T-cell (primary cell): Measurements from ENCODE around the gene COX8A. TPM values are rescaled to one million over a fixed set of nuclear protein-coding genes. Genes with fewer than 3 reads are reported as not detected.
A peak's percentile ranks its signal among the peaks of the same experiment; 100 is the strongest.

Experiments
- ATAC-seq, 4 experiments: fragments of 200-7000 bp in 3 of 4; fragments of 150-1000 bp in 1 of 4; cut with Tn5 transposase; replicated peaks in 1 of 4; 1 replicate in 3 of 4; 2 replicates in 1 of 4; pipeline ENCODE4 v1.10.0; 2021; ENCODE audit warnings: moderate library complexity in 3 of 4, mild to moderate bottlenecking in 2 of 4, moderate number of reproducible peaks in 1 of 4
- CTCF ChIA-PET, 2 donors: fragments of 300-600 bp; sonication (Branson Sonifier 250); formaldehyde crosslinking; loops; one replicate each; lab custom pipeline; 2022; ENCODE audit warnings: antibody characterized with exemption in 2 of 2; lab: Charles Lee
- POLR2A ChIA-PET, 2 donors: fragments of 300-600 bp; sonication (Branson Sonifier 250); formaldehyde crosslinking; loops; one replicate each; lab custom pipeline; 2022; ENCODE audit warnings: antibody characterized with exemption in 2 of 2; lab: Charles Lee
- DNase-seq, 35 experiments: peaks; one replicate each; pipeline versions ENCODE4 v3.0.0 to v3.0.0-alpha.2; 2013 to 2023
- H3K27ac ChIP-seq: one replicate; pipeline ENCODE4 v1.5.1; 2013; ENCODE audit warnings: low read length
- H3K27me3 ChIP-seq, 2 experiments: replicated peaks in 1 of 2; 1 replicate in 1 of 2; 2 replicates in 1 of 2; pipeline versions ENCODE4 v1.6.1 to v1.7.0; 2013; ENCODE audit warnings: low read length in 1 of 2, mixed read lengths in 1 of 2; ENCODE audit not compliant: control insufficient read depth in 2 of 2, insufficient read depth in 2 of 2; ENCODE audit errors: extremely low read depth in 1 of 2
- H3K36me3 ChIP-seq, 2 donors: 1 replicate in 1 of 2; 2 replicates in 1 of 2; pipeline versions ENCODE4 v1.6.1 to v1.7.0; 2013; ENCODE audit warnings: low read length in 1 of 2; ENCODE audit not compliant: control insufficient read depth in 2 of 2, insufficient read depth in 1 of 2; ENCODE audit errors: extremely low read depth in 1 of 2
- H3K4me1 ChIP-seq, 2 experiments: 1 replicate in 1 of 2; 2 replicates in 1 of 2; pipeline versions ENCODE4 v1.6.1 to v1.7.0; 2013; ENCODE audit warnings: low read length in 2 of 2, mixed read lengths in 1 of 2; ENCODE audit not compliant: insufficient read depth in 2 of 2, control insufficient read depth in 1 of 2; ENCODE audit errors: extremely low read depth in 1 of 2
- H3K4me3 ChIP-seq, 2 donors: 1 replicate in 1 of 2; 2 replicates in 1 of 2; pipeline versions ENCODE4 v1.5.1 to v1.7.0; 2013; ENCODE audit warnings: mild to moderate bottlenecking in 2 of 2, low read length in 1 of 2, moderate library complexity in 1 of 2; ENCODE audit not compliant: control insufficient read depth in 1 of 2; ENCODE audit errors: extremely low read depth in 1 of 2
- H3K9me3 ChIP-seq: 2 replicates; pipeline ENCODE4 v1.7.0; 2013
- H3K27ac Mint-ChIP-seq, 2 donors: one replicate each; pipeline ENCODE4 v1.8.0; 2020 to 2021; ENCODE audit warnings: mild to moderate bottlenecking in 2 of 2, mixed read lengths in 2 of 2
- H3K27me3 Mint-ChIP-seq, 2 donors: one replicate each; pipeline ENCODE4 v1.8.0; 2021 to 2022; ENCODE audit warnings: mixed read lengths in 2 of 2
- H3K36me3 Mint-ChIP-seq: one replicate; pipeline ENCODE4 v1.8.0; 2021; ENCODE audit warnings: mixed read lengths
- H3K4me1 Mint-ChIP-seq, 3 donors: one replicate each; pipeline ENCODE4 v1.8.0; 2020 to 2022; ENCODE audit warnings: mixed read lengths in 3 of 3, mild to moderate bottlenecking in 1 of 3
- H3K4me3 Mint-ChIP-seq, 3 donors: one replicate each; pipeline ENCODE4 v1.8.0; 2020 to 2022; ENCODE audit warnings: mild to moderate bottlenecking in 3 of 3, mixed read lengths in 3 of 3, moderate library complexity in 3 of 3
- H3K9me3 Mint-ChIP-seq, 3 donors: one replicate each; pipeline ENCODE4 v1.8.0; 2020 to 2022; ENCODE audit warnings: mixed read lengths in 3 of 3
- WGBS: methylation state at CpG from one replicate; pipeline ENCODE4 v1.1.5; 2013; ENCODE audit warnings: missing lambda C conversion rate; ENCODE audit not compliant: insufficient coverage; 5-methylcytosine and 5-hydroxymethylcytosine counted together
- total RNA-seq, 35 experiments: library from RNA in 6 of 35; stranded (reverse) in 6 of 35; fragments of 120-200 nt in 1 of 35; gene quantifications; one replicate each; pipeline versions ENCODE4 v1.2.1 to v1.2.4 and lab custom pipeline; 2013 to 2026

Gene COX8A
- total RNA-seq, 5 donors from 2014 or later (not counting 1 experiment from before 2014, with no cell fraction given): 108 to 152 (median 125) TPM

- Mint-ChIP-seq H3K27ac (no peak overlapping the region), H3K4me3 (no peak overlapping the region), H3K4me1 (peaks cover 9 to 24% (median 23%) of the 10 kb centered on the region in 3 donors), H3K9me3 (peaks cover 0 to 3% (median 0%) of the 10 kb centered on the region in 3 donors), H3K27me3 (peaks cover 22 to 32% of the 10 kb centered on the region in 2 donors), H3K36me3 (no peaks in the 10 kb centered on the region)
- peaks cover 0 to 58% of the 10 kb centered on the region in 2 experiments for H3K27me3 ChIP-seq
- H3K9me3 ChIP-seq: no peaks in the 10 kb centered on the region
- no peak for DNase-seq
- ATAC-seq: no peak
- H3K36me3 ChIP-seq: no peaks in the 10 kb centered on the region
- no peak overlapping the region for H3K27ac ChIP-seq
- H3K4me1 ChIP-seq: peaks cover 0 to 22% of the 10 kb centered on the region in 2 experiments
- POLR2A ChIA-PET: no interaction called here
- 80% methylated on average over 4 of the region's 4 CpGs for WGBS
- CTCF ChIA-PET: no interaction called here
- no peak overlapping the region for H3K4me3 ChIP-seq
These were observed 31.3 kb downstream of the COX8A start for GRCh38 chr11:64005691-64006090.

GRCh38 chr11:64006398-64006797, 32.0 kb downstream of the COX8A start:
- H3K4me3 ChIP-seq: no peak overlapping the region
- Mint-ChIP-seq H3K27ac (no peak overlapping the region), H3K4me3 (peak overlapping the region in 1 of 3 donors; percentile 66), H3K27me3 (peaks cover 22 to 32% of the 10 kb centered on the region in 2 donors), H3K9me3 (peaks cover 0 to 10% (median 0%) of the 10 kb centered on the region in 3 donors), H3K4me1 (peaks cover 7 to 20% (median 19%) of the 10 kb centered on the region in 3 donors), H3K36me3 (no peaks in the 10 kb centered on the region)
- ATAC-seq (no peak), DNase-seq (no peak)
- WGBS: 79% methylated on average over 7 of the region's 12 CpGs
- no peak overlapping the region for H3K27ac ChIP-seq
- H3K4me1 ChIP-seq: peaks cover 0 to 15% of the 10 kb centered on the region in 2 experiments
- ChIA-PET CTCF (no interaction called here), POLR2A (no interaction called here)
- H3K36me3 ChIP-seq: no peaks in the 10 kb centered on the region
- no peaks in the 10 kb centered on the region for H3K9me3 ChIP-seq
- H3K27me3 ChIP-seq: peaks cover 0 to 60% of the 10 kb centered on the region in 2 experiments

- Histone ChIP-seq H3K4me3 (peak overlapping the region in 1 of 2 donors; percentile 66), H3K27me3 (peaks cover 0 to 61% of the 10 kb centered on the region in 2 experiments), H3K27ac (no peak overlapping the region), H3K9me3 (no peaks in the 10 kb centered on the region), H3K4me1 (peaks cover 0 to 14% of the 10 kb centered on the region in 2 experiments), H3K36me3 (no peaks in the 10 kb centered on the region)
- Mint-ChIP-seq H3K27ac (no peak overlapping the region), H3K4me1 (peaks cover 7 to 16% (median 15%) of the 10 kb centered on the region in 3 donors), H3K27me3 (peaks cover 22 to 32% of the 10 kb centered on the region in 2 donors), H3K4me3 (peak overlapping the region in 2 of 3 donors; percentile 40 to 66), H3K36me3 (no peaks in the 10 kb centered on the region), H3K9me3 (peaks cover 0 to 10% (median 0%) of the 10 kb centered on the region in 3 donors)
- ATAC-seq: peak in 1 of 4 experiments; percentile 8
- ChIA-PET CTCF (no interaction called here), POLR2A (no interaction called here)
- DNase-seq: no peak
- 8% methylated on average over 23 of the region's 27 CpGs for WGBS
These were observed 32.8 kb downstream of the COX8A start for GRCh38 chr11:64007160-64007628.

GRCh38 chr11:64007629-64008282, 33.3 kb downstream of the COX8A start:
- WGBS: 15% methylated on average over 40 of the region's 40 CpGs
- DNase-seq: peak in 1 of 35 experiments; percentile 15

GRCh38 chr11:64008283-64008913, 34.0 kb downstream of the COX8A start:
- Histone ChIP-seq H3K36me3 (no peaks in the 10 kb centered on the region), H3K4me1 (peaks cover 0 to 14% of the 10 kb centered on the region in 2 experiments), H3K27ac (no peak overlapping the region), H3K9me3 (no peaks in the 10 kb centered on the region), H3K27me3 (peaks cover 0 to 62% of the 10 kb centered on the region in 2 experiments), H3K4me3 (no peak overlapping the region)
- no peak overlapping the region for H3K27ac Mint-ChIP-seq
- ATAC-seq (no peak), DNase-seq (no peak)
- H3K4me1 Mint-ChIP-seq: peaks cover 7 to 16% (median 15%) of the 10 kb centered on the region in 3 donors
- WGBS: 87% methylated on average over 15 of the region's 26 CpGs
- H3K4me3 Mint-ChIP-seq: peak overlapping the region in 2 of 3 donors; percentile 40 to 66
- no peaks in the 10 kb centered on the region for H3K36me3 Mint-ChIP-seq
- H3K27me3 Mint-ChIP-seq: peaks cover 22 to 32% of the 10 kb centered on the region in 2 donors
- ChIA-PET POLR2A (no interaction called here), CTCF (interaction anchor here in 1 of 2 donors (0.6 kb wide), 1 partner anchor 1572 kb away, joined by 3 read pairs; no protein-coding TSS in a partner anchor)
- peaks cover 0 to 10% (median 0%) of the 10 kb centered on the region in 3 donors for H3K9me3 Mint-ChIP-seq

More at GRCh38 chr11:64007629-64008282, 33.3 kb downstream of the COX8A start:
- Mint-ChIP-seq H3K36me3 (no peaks in the 10 kb centered on the region), H3K9me3 (peaks cover 0 to 10% (median 0%) of the 10 kb centered on the region in 3 donors), H3K27me3 (peaks cover 22 to 32% of the 10 kb centered on the region in 2 donors), H3K4me3 (peak overlapping the region; percentile 39 to 66 (median 40)), H3K27ac (no peak overlapping the region), H3K4me1 (peaks cover 7 to 16% (median 15%) of the 10 kb centered on the region in 3 donors)
- H3K9me3 ChIP-seq: no peaks in the 10 kb centered on the region
- peak overlapping the region in 1 of 2 donors; percentile 66 for H3K4me3 ChIP-seq
- no peaks in the 10 kb centered on the region for H3K36me3 ChIP-seq
- H3K4me1 ChIP-seq: peaks cover 0 to 14% of the 10 kb centered on the region in 2 experiments
- CTCF ChIA-PET: interaction anchor here in 1 of 2 donors (0.6 kb wide), 1 partner anchor 1572 kb away, joined by 3 read pairs; no protein-coding TSS in a partner anchor
- peak in 3 of 4 experiments; percentile 43 to 66 (median 61) for ATAC-seq
- H3K27ac ChIP-seq: no peak overlapping the region
- H3K27me3 ChIP-seq: peaks cover 0 to 62% of the 10 kb centered on the region in 2 experiments
- POLR2A ChIA-PET: no interaction called here
